Testis (tissue), 3 donors: Measurements from ENCODE around the gene NUP54. TPM values are rescaled to one million over a fixed set of nuclear protein-coding genes. Genes with fewer than 3 reads are reported as not detected.
A peak's percentile ranks its signal among the peaks of the same experiment; 100 is the strongest.

Experiments used
- DNase-seq: peaks from one replicate; pipeline ENCODE4 v3.0.0-alpha.2; 2019
- H3K27ac ChIP-seq, 2 donors: fragments of 200-600 bp; sonication (generic); one replicate each; pipeline ENCODE4 v1.5.1; 2019
- H3K27me3 ChIP-seq: fragments of 200-600 bp; sonication (generic); one replicate; pipeline ENCODE4 v1.5.1; 2019
- H3K36me3 ChIP-seq: fragments of 200-600 bp; sonication (generic); one replicate; pipeline ENCODE4 v1.5.1; 2017; ENCODE audit warnings: low read depth; ENCODE audit errors: missing control alignments
- H3K4me1 ChIP-seq: fragments of 200-600 bp; sonication (generic); one replicate; pipeline ENCODE4 v1.5.1; 2019
- H3K4me3 ChIP-seq, 2 donors: fragments of 200-600 bp; sonication (generic); one replicate each; pipeline ENCODE4 v1.5.1; 2017 to 2019
- H3K9me3 ChIP-seq: fragments of 200-600 bp; sonication (generic); one replicate; pipeline ENCODE4 v1.5.1; 2017
- POLR2A ChIP-seq: fragments of 450-650 bp; IDR thresholded peaks from one replicate; pipeline ENCODE4 v1.6.1; 2017; ENCODE audit warnings: antibody characterized with exemption, mild to moderate bottlenecking, moderate library complexity
- WGBS, 2 donors: methylation state at CpG; one replicate each; pipeline ENCODE4 v1.1.5; 2018; 5-methylcytosine and 5-hydroxymethylcytosine counted together
- intact Hi-C: fragments of 100-400 bp; cut with DNase I; formaldehyde crosslinking; loops from one replicate; pipeline ENCODE4 v1.15.1; 2023; ENCODE audit warnings: low total_unique reads
- polyA plus RNA-seq: library from polyadenylated mRNA; stranded (reverse); fragments of 350-450 nt; fragmentation: Illumina TruSeq; extraction: RNeasy Lipid Tissue Mini Kit (QIAGEN cat#74804); gene quantifications from one replicate; pipeline ENCODE4 v1.2.3, GENCODE V29; 2014; ENCODE audit warnings: low read depth, low replicate concordance; ENCODE audit not compliant: insufficient read depth
- total RNA-seq, 2 donors: library from RNA; depleted of rRNA; stranded (reverse); fragments of >200 nt; gene quantifications; one replicate each; pipeline ENCODE4 v1.2.3, GENCODE V29; 2016
- TF ChIP-seq, protein P1 (sequence below), 3 experiments: fragments of 450-650 bp in 2 of 3; fragments of 200-600 bp in 1 of 3; sonication (generic) in 1 of 3; IDR thresholded peaks; one replicate each; pipeline ENCODE4 v1.5.1; 2016 to 2019; ENCODE audit warnings: antibody characterized with exemption in 3 of 3, mild to moderate bottlenecking in 2 of 3, moderate library complexity in 1 of 3

The NUP54 gene
- total and polyA plus RNA-seq, 3 donors from 2014 or later, result 39.0 to 48.6 (median 45.0) TPM

DNA sequence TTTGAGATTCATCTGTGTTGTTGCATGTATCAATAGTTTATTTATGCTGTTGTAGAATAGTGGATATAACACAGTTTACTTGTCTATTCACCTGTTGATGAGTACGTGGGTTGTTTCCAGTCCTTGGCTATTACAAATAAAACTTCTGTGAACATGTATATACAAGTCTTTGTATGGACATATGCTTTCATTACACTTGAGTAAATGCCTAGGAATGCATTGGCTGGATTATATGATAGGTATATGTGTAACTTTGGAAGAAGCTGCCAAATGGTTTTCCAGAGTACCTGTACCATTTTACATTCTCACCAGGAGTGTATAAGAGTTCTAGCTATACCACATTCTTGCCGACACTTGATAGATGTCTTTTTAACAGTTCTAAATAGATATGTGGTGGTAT is 57.1 kb downstream of the NUP54 start:
- Histone ChIP-seq H3K4me3 (no peak overlapping the region), H3K4me1 (no peaks in the 10 kb centered on the region), H3K9me3 (no peaks in the 10 kb centered on the region), H3K27ac (no peak overlapping the region), H3K36me3 (no peaks in the 10 kb centered on the region), H3K27me3 (no peaks in the 10 kb centered on the region)
- intact Hi-C loops, result no loop called here
- WGBS, 2 donors, result 81 to 97% methylated on average over 2 of the region's 2 CpGs
- TF ChIP-seq POLR2A, result no peak
- TF ChIP-seq, protein P1, sequence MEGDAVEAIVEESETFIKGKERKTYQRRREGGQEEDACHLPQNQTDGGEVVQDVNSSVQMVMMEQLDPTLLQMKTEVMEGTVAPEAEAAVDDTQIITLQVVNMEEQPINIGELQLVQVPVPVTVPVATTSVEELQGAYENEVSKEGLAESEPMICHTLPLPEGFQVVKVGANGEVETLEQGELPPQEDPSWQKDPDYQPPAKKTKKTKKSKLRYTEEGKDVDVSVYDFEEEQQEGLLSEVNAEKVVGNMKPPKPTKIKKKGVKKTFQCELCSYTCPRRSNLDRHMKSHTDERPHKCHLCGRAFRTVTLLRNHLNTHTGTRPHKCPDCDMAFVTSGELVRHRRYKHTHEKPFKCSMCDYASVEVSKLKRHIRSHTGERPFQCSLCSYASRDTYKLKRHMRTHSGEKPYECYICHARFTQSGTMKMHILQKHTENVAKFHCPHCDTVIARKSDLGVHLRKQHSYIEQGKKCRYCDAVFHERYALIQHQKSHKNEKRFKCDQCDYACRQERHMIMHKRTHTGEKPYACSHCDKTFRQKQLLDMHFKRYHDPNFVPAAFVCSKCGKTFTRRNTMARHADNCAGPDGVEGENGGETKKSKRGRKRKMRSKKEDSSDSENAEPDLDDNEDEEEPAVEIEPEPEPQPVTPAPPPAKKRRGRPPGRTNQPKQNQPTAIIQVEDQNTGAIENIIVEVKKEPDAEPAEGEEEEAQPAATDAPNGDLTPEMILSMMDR (IDR thresholded peaks at IDR 0.05), result no peak
- no peak for DNase-seq

DNA sequence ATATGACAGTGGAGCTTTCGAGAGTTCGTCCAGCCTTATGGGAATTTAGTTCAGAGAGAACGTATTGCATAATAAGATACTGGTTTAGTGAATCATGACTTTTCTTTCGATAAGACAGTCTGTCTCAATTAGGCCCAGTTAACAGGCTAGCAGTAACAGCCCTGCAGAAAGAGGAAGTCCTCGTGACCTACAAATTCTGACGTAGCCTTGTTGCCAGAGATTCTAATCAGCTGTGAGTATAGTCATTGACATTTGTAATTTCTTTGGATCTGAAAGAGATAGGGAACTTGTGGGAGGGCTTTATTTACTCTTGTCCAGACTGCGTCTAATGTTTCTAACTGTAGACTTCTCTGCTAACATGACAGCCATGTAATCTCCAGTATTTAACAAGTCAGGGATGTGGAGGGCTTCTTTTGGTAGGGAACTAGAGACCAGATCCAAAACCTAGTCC is 57.9 kb downstream of the NUP54 start:
- intact Hi-C loops, result no loop called here
- 53 to 75% methylated on average over 7 of the region's 7 CpGs for WGBS, 2 donors
- peak; percentile 37 for DNase-seq

DNA sequence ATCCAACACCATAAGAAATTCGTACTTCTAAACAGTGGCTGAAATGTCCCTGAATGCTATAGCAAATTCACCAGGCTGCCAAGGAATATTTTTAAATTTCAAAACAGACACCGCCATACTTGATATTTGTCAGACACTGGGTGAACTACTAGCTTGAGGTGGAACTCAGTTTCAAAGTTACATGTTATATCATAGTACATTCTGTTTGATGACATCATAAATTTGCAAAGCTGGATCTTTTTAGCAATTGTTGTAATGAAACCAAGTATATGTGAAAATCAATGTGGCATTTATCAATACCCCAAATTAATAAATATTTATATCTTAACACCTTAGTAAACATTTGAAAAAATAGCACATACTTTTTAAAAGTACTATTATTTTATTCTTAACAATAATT is 59.5 kb downstream of the NUP54 start:
- no peak for DNase-seq
- Histone ChIP-seq H3K4me1 (no peaks in the 10 kb centered on the region), H3K27ac (no peak overlapping the region), H3K36me3 (no peaks in the 10 kb centered on the region), H3K9me3 (no peaks in the 10 kb centered on the region), H3K27me3 (no peaks in the 10 kb centered on the region), H3K4me3 (no peak overlapping the region)
- intact Hi-C loops, result no loop called here
- 80 to 97% methylated on average over 2 of the region's 2 CpGs for WGBS, 2 donors
- TF ChIP-seq, protein P1 (IDR thresholded peaks at IDR 0.05), result no peak
- no peak for TF ChIP-seq POLR2A

More for the DNA sequence above, 57.9 kb downstream of the NUP54 start:
- no peak overlapping the region for H3K27ac ChIP-seq
- H3K27me3 ChIP-seq, result no peaks in the 10 kb centered on the region
- no peaks in the 10 kb centered on the region for H3K36me3 ChIP-seq
- TF ChIP-seq, protein P1 (IDR thresholded peaks at IDR 0.05), result no peak
- TF ChIP-seq POLR2A, result no peak
- H3K4me3 ChIP-seq, result no peak overlapping the region
- H3K4me1 ChIP-seq, result no peaks in the 10 kb centered on the region
- H3K9me3 ChIP-seq, result no peaks in the 10 kb centered on the region

DNA sequence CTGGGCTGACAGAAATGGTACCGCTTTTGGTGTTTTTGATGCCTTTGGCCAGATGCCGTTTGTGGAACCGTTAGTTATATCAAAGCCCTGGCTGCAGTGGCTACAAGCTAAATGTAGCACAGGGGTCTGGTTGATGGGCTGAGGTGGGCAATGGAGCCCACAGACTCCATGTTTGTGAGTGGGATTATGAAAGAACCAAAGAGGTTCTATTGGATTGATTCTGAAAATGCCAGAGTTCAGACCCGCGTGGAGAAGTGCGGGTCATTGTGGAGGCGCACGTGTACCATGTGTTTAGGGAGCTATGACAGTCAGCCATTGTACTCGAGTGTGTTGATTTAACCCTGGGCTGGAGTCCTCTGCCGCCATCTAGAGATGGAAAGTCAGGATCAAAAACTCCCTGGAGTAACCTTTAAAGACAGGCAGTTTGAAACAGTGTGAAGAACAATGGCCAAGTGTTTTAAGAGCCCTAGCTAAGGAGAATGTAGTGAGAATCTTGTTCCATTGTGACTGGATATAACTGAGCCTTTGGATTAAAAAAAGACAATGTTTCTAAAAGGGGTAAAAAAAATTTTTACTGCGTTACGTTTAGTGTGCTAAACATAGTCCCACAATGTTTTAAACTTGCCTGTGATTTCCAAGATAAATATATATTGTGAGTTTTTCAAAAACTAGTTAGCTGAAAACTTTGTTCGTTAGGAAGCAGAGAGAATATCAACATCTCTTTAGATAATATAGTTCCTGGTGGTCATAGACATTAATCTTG is 61.0 kb downstream of the NUP54 start:
- Histone ChIP-seq H3K36me3 (no peaks in the 10 kb centered on the region), H3K9me3 (no peaks in the 10 kb centered on the region), H3K4me3 (no peak overlapping the region), H3K27me3 (no peaks in the 10 kb centered on the region), H3K4me1 (no peaks in the 10 kb centered on the region), H3K27ac (no peak overlapping the region)
- peak; percentile 66 for DNase-seq
- 27 to 46% methylated on average over 12 to 13 of the region's 13 CpGs for WGBS, 2 donors
- TF ChIP-seq POLR2A, result no peak
- TF ChIP-seq, protein P1 (IDR thresholded peaks at IDR 0.05), result peak in 1 of 3 experiments; percentile 25
- intact Hi-C loops, result no loop called here

DNA sequence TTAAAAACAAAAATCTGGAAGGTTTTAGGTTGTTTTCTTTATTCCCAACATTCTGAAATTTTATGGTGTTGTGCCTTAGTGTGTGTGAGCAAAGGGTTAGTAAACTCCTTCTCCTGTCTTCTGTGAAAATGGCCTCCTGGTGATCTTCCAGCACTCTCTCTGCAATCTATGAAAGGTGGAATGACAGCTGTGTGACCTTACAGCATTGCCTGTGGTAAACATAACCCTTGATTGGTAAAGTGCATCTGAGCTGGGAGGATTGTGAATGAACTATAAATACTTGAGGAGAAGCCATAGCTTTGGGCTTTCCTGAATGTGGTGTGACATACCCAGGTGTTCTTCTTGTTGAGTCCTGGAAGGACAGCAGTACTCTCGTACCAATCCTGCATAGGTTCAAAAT is 63.7 kb downstream of the NUP54 start:
- Histone ChIP-seq H3K4me1 (no peaks in the 10 kb centered on the region), H3K4me3 (no peak overlapping the region), H3K36me3 (no peaks in the 10 kb centered on the region), H3K27ac (no peak overlapping the region), H3K27me3 (no peaks in the 10 kb centered on the region), H3K9me3 (no peaks in the 10 kb centered on the region)
- no peak for DNase-seq
- intact Hi-C loops, result no loop called here
- WGBS, 2 donors, result 88 to 94% methylated on average over 1 of the region's 1 CpG
- no peak for TF ChIP-seq POLR2A
- TF ChIP-seq, protein P1 (IDR thresholded peaks at IDR 0.05), result no peak
